ENCODE measurements around the gene DDI2. TPM values are rescaled to one million over a fixed set of nuclear protein-coding genes. Genes with fewer than 3 reads are reported as not detected.

Gene DDI2
- total RNA-seq, 4 donors from 2014 or later, result 41.7 to 79.8 (median 61.8) TPM

DNA sequence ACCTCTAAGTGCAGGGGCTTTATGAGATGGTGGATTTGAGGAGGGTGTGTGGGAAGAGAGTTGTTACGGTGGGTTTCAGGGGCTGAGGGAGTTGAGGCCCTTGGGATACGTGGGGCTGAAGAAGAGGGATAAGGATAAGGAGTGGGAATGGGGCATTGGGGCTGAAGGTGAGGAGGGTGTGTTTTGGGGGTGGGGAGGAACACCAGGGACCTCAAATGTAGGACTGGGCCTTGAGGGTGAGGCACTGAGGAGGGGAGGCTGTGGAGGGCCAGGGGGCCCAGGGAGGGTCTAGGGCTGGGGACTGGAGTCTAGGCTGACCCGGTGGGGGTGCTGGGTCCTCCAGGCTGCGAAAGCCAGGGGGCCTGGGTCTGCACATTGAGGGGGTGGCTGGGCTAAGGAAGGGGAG is 65.7 kb downstream of the DDI2 start:
- TF ChIP-seq POLR2A (IDR thresholded peaks at IDR 0.05) (no peak), EP300 (IDR thresholded peaks at IDR 0.05) (no peak)
- TF ChIP-seq, protein P1, sequence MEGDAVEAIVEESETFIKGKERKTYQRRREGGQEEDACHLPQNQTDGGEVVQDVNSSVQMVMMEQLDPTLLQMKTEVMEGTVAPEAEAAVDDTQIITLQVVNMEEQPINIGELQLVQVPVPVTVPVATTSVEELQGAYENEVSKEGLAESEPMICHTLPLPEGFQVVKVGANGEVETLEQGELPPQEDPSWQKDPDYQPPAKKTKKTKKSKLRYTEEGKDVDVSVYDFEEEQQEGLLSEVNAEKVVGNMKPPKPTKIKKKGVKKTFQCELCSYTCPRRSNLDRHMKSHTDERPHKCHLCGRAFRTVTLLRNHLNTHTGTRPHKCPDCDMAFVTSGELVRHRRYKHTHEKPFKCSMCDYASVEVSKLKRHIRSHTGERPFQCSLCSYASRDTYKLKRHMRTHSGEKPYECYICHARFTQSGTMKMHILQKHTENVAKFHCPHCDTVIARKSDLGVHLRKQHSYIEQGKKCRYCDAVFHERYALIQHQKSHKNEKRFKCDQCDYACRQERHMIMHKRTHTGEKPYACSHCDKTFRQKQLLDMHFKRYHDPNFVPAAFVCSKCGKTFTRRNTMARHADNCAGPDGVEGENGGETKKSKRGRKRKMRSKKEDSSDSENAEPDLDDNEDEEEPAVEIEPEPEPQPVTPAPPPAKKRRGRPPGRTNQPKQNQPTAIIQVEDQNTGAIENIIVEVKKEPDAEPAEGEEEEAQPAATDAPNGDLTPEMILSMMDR (IDR thresholded peaks at IDR 0.05), result no peak
- Histone ChIP-seq H3K27me3 (no peaks in the 10 kb centered on the region), H3K27ac (peak overlapping the region; percentile 97 to 99 (median 98)), H3K4me1 (peaks cover 0 to 57% (median 23%) of the 10 kb centered on the region in 4 donors), H3K4me3 (no peak overlapping the region), H3K9me3 (no peaks in the 10 kb centered on the region), H3K36me3 (no peaks in the 10 kb centered on the region)
- DNase-seq (ENCODE audit: low spot score in 2 of 2), result no peak
- 86 to 91% methylated on average over 4 of the region's 4 CpGs for WGBS, 2 donors

DNA sequence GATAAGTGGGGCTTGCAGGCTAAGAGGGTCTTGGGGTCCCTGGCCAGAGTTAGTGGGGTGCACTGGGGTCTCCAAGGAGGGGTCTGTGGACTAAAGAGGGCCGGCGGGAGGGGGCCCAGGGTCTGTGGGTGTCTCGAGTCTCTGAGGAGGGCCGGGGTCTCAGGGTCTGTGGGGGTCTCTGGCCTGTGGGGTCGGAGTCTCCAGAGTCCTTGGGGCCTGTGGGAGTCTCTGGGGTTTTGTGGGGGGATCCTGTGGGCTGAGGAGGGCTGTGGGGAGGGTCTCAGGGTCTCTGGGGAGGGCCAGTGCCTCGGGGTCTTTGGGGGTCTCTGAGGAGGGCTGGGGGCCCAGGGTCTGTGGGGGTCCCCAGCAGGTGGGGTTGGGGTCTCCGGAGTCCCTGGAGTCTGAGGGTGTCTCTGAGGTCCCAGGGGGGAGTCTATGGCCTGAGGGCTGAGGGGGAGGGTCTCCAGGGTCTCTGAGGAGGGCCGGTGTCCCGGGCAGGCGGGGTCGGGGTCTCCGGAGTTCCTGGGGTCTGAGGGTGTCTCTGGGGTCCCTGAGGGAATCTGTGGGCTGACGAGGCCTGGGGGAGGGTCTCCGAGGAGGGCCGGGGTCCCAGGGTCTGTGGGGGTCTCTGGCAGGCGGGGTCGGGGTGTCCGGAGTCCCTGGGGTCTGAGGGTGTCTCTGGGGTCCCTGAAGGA is 66.2 kb downstream of the DDI2 start:
- WGBS, 2 donors, result 42% methylated on average over 14 to 16 of the region's 18 CpGs
- H3K9me3 ChIP-seq, result no peaks in the 10 kb centered on the region
- H3K4me1 ChIP-seq, result peaks cover 0 to 57% (median 23%) of the 10 kb centered on the region in 4 donors
- H3K4me3 ChIP-seq, result peak overlapping the region; percentile 54 to 97 (median 80)
- H3K27ac ChIP-seq, result peak overlapping the region; percentile 97 to 99 (median 98)
- TF ChIP-seq POLR2A (IDR thresholded peaks at IDR 0.05), result no peak
- TF ChIP-seq, protein P1 (IDR thresholded peaks at IDR 0.05), result no peak
- TF ChIP-seq EP300 (IDR thresholded peaks at IDR 0.05), result no peak
- H3K36me3 ChIP-seq, result no peaks in the 10 kb centered on the region
- H3K27me3 ChIP-seq, result no peaks in the 10 kb centered on the region
- DNase-seq (ENCODE audit: low spot score in 2 of 2), result no peak

DNA sequence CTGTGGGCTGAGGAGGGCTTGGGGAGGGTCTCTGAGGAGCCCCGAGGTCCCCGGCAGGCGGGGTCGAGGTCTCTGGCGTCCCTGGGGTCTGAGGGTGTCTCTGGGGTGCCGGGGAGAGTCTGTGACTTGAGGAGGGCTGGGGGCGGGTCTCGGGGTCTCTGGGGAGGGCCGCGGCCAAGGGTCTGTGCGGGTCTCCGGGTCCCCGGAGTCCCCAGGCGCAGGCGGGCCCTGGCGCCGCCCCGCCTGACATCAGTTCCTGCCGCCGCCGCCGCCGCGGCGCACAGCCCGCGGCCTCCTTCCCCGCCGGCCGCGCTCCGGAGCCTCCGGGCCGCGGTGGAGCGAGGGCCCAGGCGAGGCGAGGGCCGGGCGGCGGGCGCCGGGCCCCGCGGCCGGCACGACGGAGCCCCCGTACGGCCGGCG is 66.8 kb downstream of the DDI2 start, which contains the start of gene PLEKHM2:
Gene PLEKHM2 (plus strand): TSS at position 279 of the 420 bp plus-strand sequence. CDS start 239 bp downstream, outside the sequence.
- H3K4me3 ChIP-seq, result peak within 1 kb of the TSS; percentile 76 to 97 (median 94)
- WGBS, 2 donors, result 0% methylated on average over 4 to 22 of the region's 52 CpGs
- H3K4me1 ChIP-seq, result peaks cover 0 to 57% (median 23%) of the 10 kb centered on the region in 4 donors
- no peaks in the 10 kb centered on the region for H3K27me3 ChIP-seq
- no peak for DNase-seq (ENCODE audit: low spot score in 2 of 2)
- H3K27ac ChIP-seq, result peak within 1 kb of the TSS; percentile 97 to 99 (median 98)
- peak; percentile 6 to 54 for TF ChIP-seq POLR2A (IDR thresholded peaks at IDR 0.05)
- TF ChIP-seq, protein P1 (IDR thresholded peaks at IDR 0.05), result no peak
- peaks cover 0 to 3% (median 0%) of the 10 kb centered on the region in 3 donors for H3K36me3 ChIP-seq
- no peaks in the 10 kb centered on the region for H3K9me3 ChIP-seq

DNA sequence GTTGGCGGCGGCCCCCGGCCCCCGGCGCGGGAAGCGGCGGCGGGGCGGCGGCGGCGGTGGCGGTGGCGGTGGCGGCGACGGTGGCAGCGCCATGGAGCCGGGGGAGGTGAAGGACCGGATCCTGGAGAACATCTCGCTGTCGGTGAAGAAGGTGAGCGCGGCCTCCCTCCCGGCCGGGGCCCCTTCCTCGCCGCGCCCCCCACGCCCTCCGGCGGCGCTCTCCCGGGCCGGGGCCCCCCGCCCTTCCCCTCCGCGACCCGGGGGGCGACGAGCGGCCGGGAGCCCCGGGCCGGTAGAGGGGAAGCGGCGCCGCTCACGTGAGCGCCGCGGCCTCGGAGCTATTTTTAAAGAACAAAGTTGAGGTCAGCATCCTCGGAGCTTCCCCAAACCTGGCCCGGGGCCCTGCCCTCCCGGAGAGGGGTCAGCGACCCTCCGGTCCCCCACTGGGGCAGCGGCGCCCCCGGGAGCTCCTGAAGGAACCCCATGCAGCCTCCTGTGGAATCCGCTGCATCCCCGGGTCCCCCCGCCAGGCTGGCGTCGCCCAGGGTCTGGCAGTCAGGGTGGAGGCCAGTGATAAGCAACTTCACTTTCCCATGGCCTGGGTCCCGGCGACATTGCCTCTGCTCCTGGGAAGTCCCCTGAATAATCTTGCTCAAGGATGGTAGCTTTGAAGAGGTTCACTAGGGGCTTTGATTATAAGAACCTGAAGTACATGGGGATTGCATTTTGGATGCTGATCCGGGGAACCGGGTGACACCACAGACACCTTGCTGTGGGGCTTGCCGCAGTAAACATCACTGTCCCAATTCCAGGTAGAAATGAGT is 67.4 kb downstream of the DDI2 start:
- DNase-seq (ENCODE audit: low spot score in 2 of 2), result no peak
- WGBS, 2 donors, result 1 to 2% methylated on average over 13 to 44 of the region's 72 CpGs
- Histone ChIP-seq H3K36me3 (peaks cover 0 to 9% (median 0%) of the 10 kb centered on the region in 3 donors), H3K9me3 (no peaks in the 10 kb centered on the region), H3K27me3 (no peaks in the 10 kb centered on the region), H3K4me1 (peaks cover 0 to 57% (median 23%) of the 10 kb centered on the region in 4 donors), H3K27ac (peak overlapping the region; percentile 86 to 99 (median 96)), H3K4me3 (peak overlapping the region; percentile 76 to 97 (median 94))
- TF ChIP-seq, protein P1 (IDR thresholded peaks at IDR 0.05), result peak in 2 of 5 experiments; percentile 45 to 53
- TF ChIP-seq EP300 (IDR thresholded peaks at IDR 0.05) (no peak), POLR2A (IDR thresholded peaks at IDR 0.05) (peak in 1 of 2 donors; percentile 18)

All from tibial nerve (tissue), 4 donors.